Left renal cortex interstitium (tissue), 4 donors: Measurements from ENCODE around the gene DMRT2. TPM values are rescaled to one million over a fixed set of nuclear protein-coding genes. Genes with fewer than 3 reads are reported as not detected.

ENCODE experiments used
- DNase-seq, 4 donors: peaks; one replicate each; pipeline ENCODE4 v3.0.0-alpha.2; 2013; ENCODE audit warnings: low read depth in 4 of 4, low spot score in 2 of 4, missing footprints in 1 of 4
- polyA plus RNA-seq, 4 donors: library from polyadenylated mRNA; unstranded; fragments of 120-200 nt; gene quantifications; one replicate each; pipeline ENCODE4 v1.2.1, GENCODE V29; 2013; ENCODE audit not compliant: insufficient read length in 4 of 4

DMRT2 gene
- polyA plus RNA-seq, 4 donors = 2.0 to 3.5 (median 3.0) TPM

GRCh38 chr9:1086517-1086916 lies 36.4 kb downstream of the DMRT2 start:
- DNase-seq = no peak

DNA sequence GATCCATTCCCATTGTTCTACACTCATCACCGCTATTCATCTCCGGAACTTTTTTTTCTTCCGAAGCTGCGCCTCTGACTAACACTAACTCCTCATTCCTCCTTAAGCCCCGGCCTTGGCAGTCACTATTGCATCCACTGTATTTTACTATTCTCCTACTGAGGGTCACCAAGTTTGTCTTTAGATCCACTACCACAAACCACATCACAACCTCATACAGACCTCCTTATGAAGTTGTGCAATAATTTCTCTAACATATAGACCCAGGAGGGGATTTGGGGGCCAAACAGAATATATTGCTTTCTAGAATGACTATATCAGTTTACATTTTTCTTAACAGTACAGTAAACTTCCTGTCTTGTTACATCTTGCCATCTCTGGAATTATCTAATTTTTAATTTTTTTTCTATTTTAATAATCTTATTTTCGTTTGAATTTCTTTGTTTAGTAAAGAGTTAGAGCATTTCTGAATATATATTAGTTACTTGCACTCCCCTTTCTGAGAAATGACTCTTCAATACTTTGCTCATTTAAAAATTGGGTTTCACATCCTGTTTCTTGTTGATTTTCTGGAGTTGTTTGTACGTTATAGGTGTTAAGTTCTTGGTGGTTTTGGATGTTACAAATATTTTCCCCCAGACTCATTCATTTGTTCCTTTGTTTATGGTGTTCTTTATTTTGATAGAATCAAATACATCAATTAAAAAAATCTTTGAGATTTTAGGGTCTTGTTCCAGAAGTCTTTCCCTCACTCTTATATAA lies 37.1 kb downstream of the DMRT2 start:
- DNase-seq = no peak

DNA sequence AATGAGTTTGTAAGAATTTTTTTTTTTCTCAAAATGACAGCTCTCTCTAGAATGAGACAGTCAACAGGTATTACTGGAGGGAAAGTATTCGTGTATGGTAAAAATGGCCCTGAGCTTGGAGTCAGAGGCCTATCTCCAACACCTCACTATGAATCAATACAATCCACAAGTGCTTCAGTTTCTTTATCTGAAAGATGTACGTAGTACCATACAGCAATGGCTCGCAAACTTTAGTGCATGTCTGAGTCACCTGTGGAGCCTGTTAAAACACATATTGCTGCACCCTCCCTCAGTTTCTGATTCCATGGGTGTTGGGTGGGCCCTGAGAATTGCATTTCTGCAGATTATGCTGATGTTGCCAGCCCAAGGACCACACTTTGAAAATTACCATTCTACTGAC lies 44.6 kb downstream of the DMRT2 start:
- DNase-seq = no peak

DNA sequence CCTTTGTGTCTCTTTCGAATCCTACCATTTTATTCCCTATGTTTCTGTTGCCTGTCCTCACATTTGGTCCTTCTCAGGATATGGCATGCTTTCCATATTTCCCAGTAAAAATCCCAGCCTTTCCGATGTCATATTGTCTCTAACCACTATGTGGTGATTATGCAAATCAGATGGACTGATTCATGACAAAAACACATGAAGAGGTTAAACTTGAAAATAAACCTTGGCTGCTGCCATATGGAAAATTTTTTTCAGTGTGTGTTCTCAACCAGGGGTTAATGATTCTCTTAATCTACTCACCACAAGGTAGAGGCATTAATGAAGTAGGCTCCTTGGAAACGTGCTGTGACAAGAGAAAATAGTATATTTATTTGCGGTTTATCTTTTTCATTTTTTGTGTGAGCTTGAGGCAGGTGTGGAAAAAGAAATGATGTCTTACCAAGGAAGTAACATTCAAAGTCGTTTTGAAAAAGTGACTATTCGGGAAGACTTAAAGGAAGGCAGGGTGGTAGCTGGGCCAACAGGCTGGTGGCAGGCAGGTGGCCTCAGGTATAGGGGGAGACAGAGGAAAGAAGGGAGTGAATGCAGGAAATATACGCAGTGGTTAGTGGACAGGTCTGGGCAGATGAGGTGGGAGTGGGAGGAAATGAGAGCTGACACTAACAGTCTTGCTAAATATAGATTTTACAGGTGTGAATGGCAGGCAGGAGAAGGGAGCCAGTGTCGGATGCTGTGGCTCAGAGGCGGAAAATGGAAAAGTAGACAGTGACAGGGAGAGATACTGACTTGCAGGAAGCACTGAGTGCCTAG lies 46.2 kb downstream of the DMRT2 start:
- DNase-seq = no peak

- no peak for DNase-seq
Observed at GRCh38 chr9:1098551-1098950, 48.4 kb downstream of the DMRT2 start.

DNA sequence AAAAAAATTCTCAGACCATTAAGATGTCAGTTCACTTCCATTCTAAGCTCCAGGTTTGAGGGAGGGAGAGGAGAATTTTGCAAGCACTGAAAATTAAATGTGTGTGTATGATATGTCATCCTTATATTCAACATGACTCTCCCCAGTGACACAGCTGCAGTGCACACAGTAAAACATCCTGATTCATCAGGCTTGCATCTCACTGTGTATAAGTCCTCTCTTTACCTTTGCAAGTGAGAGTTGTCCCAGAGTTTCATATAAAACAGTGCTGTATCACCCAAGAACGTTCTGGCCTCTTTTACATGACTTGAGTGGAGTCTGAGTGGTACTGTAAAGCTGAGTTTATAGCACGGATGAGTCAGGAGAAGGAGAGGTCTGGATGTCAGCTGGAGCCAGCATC lies 50.0 kb downstream of the DMRT2 start:
- DNase-seq = no peak

DNA sequence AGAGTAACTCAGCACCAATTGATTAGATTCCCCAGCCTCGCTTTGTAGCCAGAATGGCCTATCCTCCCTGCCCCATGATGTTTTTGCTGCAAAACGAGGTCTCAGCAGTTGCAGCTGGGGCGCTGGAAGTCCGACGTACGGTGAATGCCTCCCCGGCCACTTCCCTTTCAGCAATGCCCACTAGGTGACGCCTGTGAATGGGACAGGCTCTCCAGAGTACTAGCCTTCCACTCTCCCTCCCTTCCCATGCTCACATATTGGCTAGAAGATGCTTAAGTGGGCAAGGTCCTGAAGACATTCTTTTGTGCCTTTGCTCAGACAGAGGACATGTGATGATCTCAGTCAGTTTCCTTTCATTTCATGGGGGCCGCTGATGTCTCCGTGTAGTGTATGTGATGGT lies 50.8 kb downstream of the DMRT2 start:
- DNase-seq = peak in 2 of 4 donors; percentile 30 to 43

- no peak for DNase-seq
Observed at GRCh38 chr9:1101846-1102641, 51.9 kb downstream of the DMRT2 start.

GRCh38 chr9:1102642-1102970 lies 52.4 kb downstream of the DMRT2 start:
- DNase-seq = no peak

Other genes with a start within 250 kb of the DMRT2 start
- gene DMRT1, start 208.7 kb upstream of the DMRT2 start, polyA plus RNA-seq = not detected
- gene DMRT3, start 73.7 kb upstream of the DMRT2 start, polyA plus RNA-seq = 1 to 10 TPM; 1.6 to 1.9 (median 1.7) TPM